ENCODE measurements around the gene CPNE5. TPM values are rescaled to one million over a fixed set of nuclear protein-coding genes. Genes with fewer than 3 reads are reported as not detected.

CPNE5 gene
- total and polyA plus RNA-seq, 9 of the 15 experiments (the other 6 are each of a cell fraction or from before 2014, with no cell fraction given), result 0.14 to 1.0 (median 0.46) TPM; not detected in 2

DNA sequence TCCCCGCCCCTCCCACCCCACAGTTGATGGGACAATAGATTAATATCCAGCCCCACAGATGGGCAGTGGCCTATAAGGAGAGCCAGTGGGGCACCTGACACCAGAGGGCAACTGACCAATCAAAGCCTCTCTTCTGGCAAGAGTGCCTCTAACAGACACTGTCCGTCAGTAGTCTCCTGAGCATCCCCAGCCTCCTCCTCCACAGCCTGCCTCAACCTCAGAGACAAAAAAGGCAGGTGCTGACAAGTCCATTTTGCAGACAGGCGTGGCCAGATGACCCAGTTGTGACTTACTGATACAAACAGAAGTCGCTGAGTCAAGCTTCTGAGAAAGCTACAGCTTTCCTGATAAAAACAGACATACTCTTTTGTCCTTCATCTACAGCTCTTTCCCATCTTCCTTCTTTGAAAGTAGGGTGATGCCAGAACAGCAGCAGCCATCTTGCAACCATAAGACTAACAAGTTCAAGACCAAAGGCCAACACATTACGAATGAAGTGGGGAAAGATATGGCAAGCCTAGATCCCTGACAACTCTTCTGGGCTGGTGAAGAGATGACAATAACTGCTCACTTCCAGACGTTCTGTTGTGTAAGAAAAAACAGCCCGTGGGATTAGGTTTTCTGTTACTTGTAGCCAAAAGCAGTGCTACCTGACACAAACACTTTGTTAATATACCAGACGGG, 23.1 kb upstream of the CPNE5 start (continued):
- TF ChIP-seq, protein P1, sequence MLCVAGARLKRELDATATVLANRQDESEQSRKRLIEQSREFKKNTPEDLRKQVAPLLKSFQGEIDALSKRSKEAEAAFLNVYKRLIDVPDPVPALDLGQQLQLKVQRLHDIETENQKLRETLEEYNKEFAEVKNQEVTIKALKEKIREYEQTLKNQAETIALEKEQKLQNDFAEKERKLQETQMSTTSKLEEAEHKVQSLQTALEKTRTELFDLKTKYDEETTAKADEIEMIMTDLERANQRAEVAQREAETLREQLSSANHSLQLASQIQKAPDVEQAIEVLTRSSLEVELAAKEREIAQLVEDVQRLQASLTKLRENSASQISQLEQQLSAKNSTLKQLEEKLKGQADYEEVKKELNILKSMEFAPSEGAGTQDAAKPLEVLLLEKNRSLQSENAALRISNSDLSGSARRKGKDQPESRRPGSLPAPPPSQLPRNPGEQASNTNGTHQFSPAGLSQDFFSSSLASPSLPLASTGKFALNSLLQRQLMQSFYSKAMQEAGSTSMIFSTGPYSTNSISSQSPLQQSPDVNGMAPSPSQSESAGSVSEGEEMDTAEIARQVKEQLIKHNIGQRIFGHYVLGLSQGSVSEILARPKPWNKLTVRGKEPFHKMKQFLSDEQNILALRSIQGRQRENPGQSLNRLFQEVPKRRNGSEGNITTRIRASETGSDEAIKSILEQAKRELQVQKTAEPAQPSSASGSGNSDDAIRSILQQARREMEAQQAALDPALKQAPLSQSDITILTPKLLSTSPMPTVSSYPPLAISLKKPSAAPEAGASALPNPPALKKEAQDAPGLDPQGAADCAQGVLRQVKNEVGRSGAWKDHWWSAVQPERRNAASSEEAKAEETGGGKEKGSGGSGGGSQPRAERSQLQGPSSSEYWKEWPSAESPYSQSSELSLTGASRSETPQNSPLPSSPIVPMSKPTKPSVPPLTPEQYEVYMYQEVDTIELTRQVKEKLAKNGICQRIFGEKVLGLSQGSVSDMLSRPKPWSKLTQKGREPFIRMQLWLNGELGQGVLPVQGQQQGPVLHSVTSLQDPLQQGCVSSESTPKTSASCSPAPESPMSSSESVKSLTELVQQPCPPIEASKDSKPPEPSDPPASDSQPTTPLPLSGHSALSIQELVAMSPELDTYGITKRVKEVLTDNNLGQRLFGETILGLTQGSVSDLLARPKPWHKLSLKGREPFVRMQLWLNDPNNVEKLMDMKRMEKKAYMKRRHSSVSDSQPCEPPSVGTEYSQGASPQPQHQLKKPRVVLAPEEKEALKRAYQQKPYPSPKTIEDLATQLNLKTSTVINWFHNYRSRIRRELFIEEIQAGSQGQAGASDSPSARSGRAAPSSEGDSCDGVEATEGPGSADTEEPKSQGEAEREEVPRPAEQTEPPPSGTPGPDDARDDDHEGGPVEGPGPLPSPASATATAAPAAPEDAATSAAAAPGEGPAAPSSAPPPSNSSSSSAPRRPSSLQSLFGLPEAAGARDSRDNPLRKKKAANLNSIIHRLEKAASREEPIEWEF (CRISPR knock-in tag; IDR thresholded peaks at IDR 0.05), result 0 out of 2 replicates have a peak, but pooled peaks have one; percentile 18
- TF ChIP-seq CCNT2 (IDR thresholded peaks at IDR 0.05; ENCODE audit: borderline replicate concordance, extremely low read depth, insufficient read length, low read depth, low read length), result no peak
- 0 out of 2 replicates have a peak, but pooled peaks have one; percentile 70 for TF ChIP-seq ZNF584 (CRISPR knock-in tag; IDR thresholded peaks at IDR 0.05; ENCODE audit: low read depth)
- peak; percentile 30; the same call in 1 of the 2 replicates for TF ChIP-seq ZNF239 (CRISPR knock-in tag; IDR thresholded peaks at IDR 0.05)
- TF ChIP-seq, protein P2, sequence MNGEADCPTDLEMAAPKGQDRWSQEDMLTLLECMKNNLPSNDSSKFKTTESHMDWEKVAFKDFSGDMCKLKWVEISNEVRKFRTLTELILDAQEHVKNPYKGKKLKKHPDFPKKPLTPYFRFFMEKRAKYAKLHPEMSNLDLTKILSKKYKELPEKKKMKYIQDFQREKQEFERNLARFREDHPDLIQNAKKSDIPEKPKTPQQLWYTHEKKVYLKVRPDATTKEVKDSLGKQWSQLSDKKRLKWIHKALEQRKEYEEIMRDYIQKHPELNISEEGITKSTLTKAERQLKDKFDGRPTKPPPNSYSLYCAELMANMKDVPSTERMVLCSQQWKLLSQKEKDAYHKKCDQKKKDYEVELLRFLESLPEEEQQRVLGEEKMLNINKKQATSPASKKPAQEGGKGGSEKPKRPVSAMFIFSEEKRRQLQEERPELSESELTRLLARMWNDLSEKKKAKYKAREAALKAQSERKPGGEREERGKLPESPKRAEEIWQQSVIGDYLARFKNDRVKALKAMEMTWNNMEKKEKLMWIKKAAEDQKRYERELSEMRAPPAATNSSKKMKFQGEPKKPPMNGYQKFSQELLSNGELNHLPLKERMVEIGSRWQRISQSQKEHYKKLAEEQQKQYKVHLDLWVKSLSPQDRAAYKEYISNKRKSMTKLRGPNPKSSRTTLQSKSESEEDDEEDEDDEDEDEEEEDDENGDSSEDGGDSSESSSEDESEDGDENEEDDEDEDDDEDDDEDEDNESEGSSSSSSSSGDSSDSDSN (IDR thresholded peaks at IDR 0.05; ENCODE audit: borderline replicate concordance in 1 of 2, low read depth in 2 of 2, low read length in 2 of 2), result 0 out of 4 replicates have a peak, but pooled peaks of 1 of the 2 experiments have one; percentile 41
- TF ChIP-seq TARDBP (IDR thresholded peaks at IDR 0.05), result peak; percentile 68; the same call in 1 of the 2 replicates
- peak; percentile 89 for TF ChIP-seq STAT5A (IDR thresholded peaks at IDR 0.05; ENCODE audit: borderline replicate concordance, low read length)
- TF ChIP-seq BDP1 (IDR thresholded peaks at IDR 0.05; ENCODE audit: insufficient read depth, insufficient read length), result no peak
- TF ChIP-seq HDAC3 (IDR thresholded peaks at IDR 0.05; ENCODE audit: borderline replicate concordance, partially characterized antibody), result peak; percentile 91
- TF ChIP-seq, protein P3, sequence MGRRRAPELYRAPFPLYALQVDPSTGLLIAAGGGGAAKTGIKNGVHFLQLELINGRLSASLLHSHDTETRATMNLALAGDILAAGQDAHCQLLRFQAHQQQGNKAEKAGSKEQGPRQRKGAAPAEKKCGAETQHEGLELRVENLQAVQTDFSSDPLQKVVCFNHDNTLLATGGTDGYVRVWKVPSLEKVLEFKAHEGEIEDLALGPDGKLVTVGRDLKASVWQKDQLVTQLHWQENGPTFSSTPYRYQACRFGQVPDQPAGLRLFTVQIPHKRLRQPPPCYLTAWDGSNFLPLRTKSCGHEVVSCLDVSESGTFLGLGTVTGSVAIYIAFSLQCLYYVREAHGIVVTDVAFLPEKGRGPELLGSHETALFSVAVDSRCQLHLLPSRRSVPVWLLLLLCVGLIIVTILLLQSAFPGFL (CRISPR knock-in tag; IDR thresholded peaks at IDR 0.05), result no peak
- TF ChIP-seq ZKSCAN1 (IDR thresholded peaks at IDR 0.05; ENCODE audit: low read depth, low read length), result peak; percentile 72; the same call in 1 of the 2 replicates
- no peak for TF ChIP-seq ZNF444 (CRISPR knock-in tag; IDR thresholded peaks at IDR 0.05)
- peak; percentile 11; the same call in 1 of the 2 replicates for TF ChIP-seq GATAD2B (IDR thresholded peaks at IDR 0.05; ENCODE audit: borderline replicate concordance)
- peak; percentile 58 to 87; a peak in 3 of 4 replicates for TF ChIP-seq TRIM24 (IDR thresholded peaks at IDR 0.05)
- no peak for TF ChIP-seq RBM17 (IDR thresholded peaks at IDR 0.05; ENCODE audit: borderline replicate concordance, low read depth, low read length)
- TF ChIP-seq ZNF224 (CRISPR knock-in tag; IDR thresholded peaks at IDR 0.05), result no peak
- TF ChIP-seq NFYB (IDR thresholded peaks at IDR 0.05; ENCODE audit: extremely low read depth, insufficient read length), result no peak
- TF ChIP-seq ZNF57 (CRISPR knock-in tag; IDR thresholded peaks at IDR 0.05), result no peak
- TF ChIP-seq SIX5 (IDR thresholded peaks at IDR 0.05; ENCODE audit: borderline replicate concordance in 1 of 2, insufficient read depth in 1 of 2, low read depth in 1 of 2, low read length in 2 of 2), result no peak
